OCI-LY7 (cell line): ENCODE measurements around the gene GFRA4. TPM values are rescaled to one million over a fixed set of nuclear protein-coding genes. Genes with fewer than 3 reads are reported as not detected.

Experiments used
- Bru-seq: library from RNA; stranded (reverse); fragments of 400-500 nt; gene quantifications from one replicate; lab custom pipeline; 2021; lab: Mats Ljungman, UMichigan
- BruChase-seq, 2 experiments: library from RNA; stranded (reverse); fragments of 400-500 nt; gene quantifications; one replicate each; lab custom pipeline; 2021; lab: Mats Ljungman, UMichigan
- BruUV-seq: library from RNA; stranded (reverse); fragments of 400-500 nt; replicated peaks from 2 replicates; lab custom pipeline; 2021; lab: Mats Ljungman, UMichigan
- CTCF ChIA-PET: fragments of 300-600 bp; sonication (Branson Sonifier 250); formaldehyde crosslinking; loops from one replicate; lab custom pipeline; 2022; ENCODE audit warnings: antibody characterized with exemption; ENCODE audit not compliant: unreplicated experiment; lab: Charles Lee
- POLR2A ChIA-PET: fragments of 300-600 bp; sonication (Branson Sonifier 250); formaldehyde crosslinking; loops from one replicate; lab custom pipeline; 2022; ENCODE audit warnings: antibody characterized with exemption; lab: Charles Lee
- DNase-seq: peaks from one replicate; pipeline ENCODE4 v3.0.0-alpha.2; 2015; ENCODE audit warnings: low spot score
- H2AFZ ChIP-seq: fragments of 200-600 bp; sonication (generic), shearing (Covaris generic); 2 replicates; pipeline ENCODE4 v1.6.1; 2014; ENCODE audit warnings: mild to moderate bottlenecking, antibody characterized with exemption, low read length, moderate library complexity
- H3K27ac ChIP-seq: fragments of 200-600 bp; sonication (generic); 2 replicates; pipeline ENCODE4 v1.5.1; 2014; ENCODE audit warnings: mixed run types, low read depth, mild to moderate bottlenecking, moderate library complexity, low read length, inconsistent platforms; ENCODE audit not compliant: poor library complexity, severe bottlenecking
- H3K36me3 ChIP-seq: fragments of 200-600 bp; sonication (generic); 2 replicates; pipeline ENCODE4 v1.6.1; 2014; ENCODE audit warnings: mild to moderate bottlenecking, antibody characterized with exemption, low read length, moderate library complexity, mixed read lengths; ENCODE audit not compliant: insufficient read depth
- H3K4me1 ChIP-seq: fragments of 200-600 bp; sonication (generic); 2 replicates; pipeline ENCODE4 v1.5.1; 2014; ENCODE audit warnings: mild to moderate bottlenecking, low read length; ENCODE audit not compliant: insufficient read depth, poor library complexity, severe bottlenecking
- H3K4me2 ChIP-seq: fragments of 200-600 bp; sonication (generic); 2 replicates; pipeline ENCODE4 v1.6.1; 2014; ENCODE audit warnings: mild to moderate bottlenecking, low read length
- H3K4me3 ChIP-seq: fragments of 200-600 bp; sonication (generic); 2 replicates; pipeline ENCODE4 v1.5.1; 2014; ENCODE audit warnings: mild to moderate bottlenecking, low read depth, low read length; ENCODE audit not compliant: poor library complexity, severe bottlenecking
- H3K79me2 ChIP-seq: fragments of 200-600 bp; sonication (generic); 2 replicates; pipeline ENCODE4 v1.6.1; 2016; ENCODE audit warnings: low read depth, mild to moderate bottlenecking, low read length, moderate library complexity, mixed read lengths; ENCODE audit not compliant: insufficient read depth
- H3K9me2 ChIP-seq: fragments of 200-600 bp; sonication (generic); 2 replicates; pipeline ENCODE4 v1.6.1; 2016; ENCODE audit warnings: mild to moderate bottlenecking, low read length, mixed read lengths; ENCODE audit not compliant: insufficient read depth
- H3K9me3 ChIP-seq: fragments of 200-600 bp; sonication (generic); 2 replicates; pipeline ENCODE4 v1.6.1; 2014; ENCODE audit warnings: mild to moderate bottlenecking, mixed run types, low read length, mixed read lengths
- H4K20me1 ChIP-seq: fragments of 200-600 bp; sonication (generic); 2 replicates; pipeline ENCODE4 v1.6.1; 2014; ENCODE audit warnings: mild to moderate bottlenecking, antibody characterized with exemption, low read length, moderate library complexity, mixed read lengths; ENCODE audit not compliant: insufficient read depth
- EZH2phosphoT487 ChIP-seq: fragments of 200-600 bp; sonication (generic); IDR thresholded peaks from 2 replicates; pipeline ENCODE4 v1.6.1; 2018; ENCODE audit warnings: low read depth, borderline replicate concordance, mild to moderate bottlenecking, mixed run types, antibody characterized with exemption, low read length, moderate library complexity, mixed read lengths
- intact Hi-C: fragments of 100-400 bp; cut with micrococcal nuclease; formaldehyde crosslinking; loops from one replicate; pipeline ENCODE4 v1.10.0; 2022; ENCODE audit not compliant: unreplicated experiment
- long read RNA-seq: library from polyadenylated mRNA; stranded (forward); transcript quantifications from one replicate; pipeline ENCODE4 v2.0.0, GENCODE V29; 2022
- total RNA-seq, 2 experiments: library from RNA; depleted of rRNA in 1 of 2; stranded (reverse); fragments of >200 nt in 1 of 2; shearing (Covaris generic) in 1 of 2; gene quantifications; 2 replicates each; pipeline ENCODE4 v1.2.3, GENCODE V29; 2014 to 2022
- TF ChIP-seq, protein P1 (sequence below): fragments of 200-600 bp; sonication (generic); conservative IDR thresholded peaks from 2 replicates; pipeline ENCODE4 v1.5.1; 2014; ENCODE audit warnings: mild to moderate bottlenecking, antibody characterized with exemption, low read length, moderate library complexity, mixed read lengths

Gene GFRA4, protein sequence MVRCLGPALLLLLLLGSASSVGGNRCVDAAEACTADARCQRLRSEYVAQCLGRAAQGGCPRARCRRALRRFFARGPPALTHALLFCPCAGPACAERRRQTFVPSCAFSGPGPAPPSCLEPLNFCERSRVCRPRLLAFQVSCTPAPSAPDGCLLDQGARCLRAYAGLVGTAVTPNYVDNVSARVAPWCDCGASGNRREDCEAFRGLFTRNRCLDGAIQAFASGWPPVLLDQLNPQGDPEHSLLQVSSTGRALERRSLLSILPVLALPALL
- total RNA-seq (2014; rRNA removed; shearing (Covaris generic)) (not detected in 2 replicates), total RNA-seq (2022) (not detected in 2 replicates), Bru-seq, nascent RNA (not detected), BruChase-seq, experiment 1, labeled RNA remaining after a 6-hour chase (not detected), BruChase-seq, experiment 2, labeled RNA remaining after a 2-hour chase (not detected)
- long read RNA-seq = 0 reads

DNA sequence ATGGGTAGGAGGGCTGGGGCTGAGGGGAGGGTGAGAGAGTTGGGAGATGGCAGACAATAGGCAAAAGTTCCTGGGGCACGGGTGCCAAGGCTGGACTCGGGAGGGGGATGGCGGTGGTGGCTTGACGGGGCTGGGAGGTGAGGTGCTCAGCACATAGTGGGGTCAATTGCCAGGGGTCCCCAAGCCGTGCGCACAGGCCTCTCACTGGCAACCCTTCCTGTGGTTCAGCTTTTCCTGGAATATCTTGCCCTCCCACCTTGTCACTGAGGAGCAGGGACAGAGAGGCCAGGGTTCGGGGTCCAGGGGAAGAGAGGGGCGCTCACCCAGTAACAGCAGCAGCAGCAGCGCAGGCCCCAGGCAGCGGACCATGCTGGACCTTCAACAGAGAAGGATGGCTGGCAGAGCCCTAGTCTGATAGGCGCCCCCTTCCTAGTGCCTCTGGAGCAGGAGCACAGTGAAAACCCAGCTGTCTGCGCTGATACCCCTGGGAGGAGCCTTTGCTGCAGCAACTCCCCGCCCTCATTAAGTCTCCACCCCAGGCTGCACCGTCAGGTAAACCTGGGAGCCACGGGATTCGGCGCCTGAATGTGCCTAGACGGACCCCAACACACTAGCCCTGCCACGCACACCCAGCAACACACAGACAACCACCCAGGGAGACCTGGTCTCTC lies at the start of gene GFRA4:
Gene GFRA4, minus strand, starts transcription at position 369 of the 671 bp plus-strand sequence. Its CDS starts 0 bp downstream, at position 369.
- POLR2A ChIA-PET = no interaction called here
- Histone ChIP-seq H3K36me3 (no peaks in the 10 kb centered on the region), H3K27ac (no peak within 1 kb of the TSS), H3K4me3 (no peak within 1 kb of the TSS), H4K20me1 (peaks cover 4% of the 10 kb centered on the region; the same call in 1 of the 2 replicates), H3K9me3 (no peaks in the 10 kb centered on the region), H3K4me2 (no peak within 1 kb of the TSS), H3K9me2 (no peaks in the 10 kb centered on the region), H3K79me2 (no peaks in the 10 kb centered on the region), H2AFZ (no peak within 1 kb of the TSS), H3K4me1 (peaks cover 4% of the 10 kb centered on the region)
- intact Hi-C loops = no loop called here
- TF ChIP-seq EZH2phosphoT487 = no peak
- TF ChIP-seq, protein P1, sequence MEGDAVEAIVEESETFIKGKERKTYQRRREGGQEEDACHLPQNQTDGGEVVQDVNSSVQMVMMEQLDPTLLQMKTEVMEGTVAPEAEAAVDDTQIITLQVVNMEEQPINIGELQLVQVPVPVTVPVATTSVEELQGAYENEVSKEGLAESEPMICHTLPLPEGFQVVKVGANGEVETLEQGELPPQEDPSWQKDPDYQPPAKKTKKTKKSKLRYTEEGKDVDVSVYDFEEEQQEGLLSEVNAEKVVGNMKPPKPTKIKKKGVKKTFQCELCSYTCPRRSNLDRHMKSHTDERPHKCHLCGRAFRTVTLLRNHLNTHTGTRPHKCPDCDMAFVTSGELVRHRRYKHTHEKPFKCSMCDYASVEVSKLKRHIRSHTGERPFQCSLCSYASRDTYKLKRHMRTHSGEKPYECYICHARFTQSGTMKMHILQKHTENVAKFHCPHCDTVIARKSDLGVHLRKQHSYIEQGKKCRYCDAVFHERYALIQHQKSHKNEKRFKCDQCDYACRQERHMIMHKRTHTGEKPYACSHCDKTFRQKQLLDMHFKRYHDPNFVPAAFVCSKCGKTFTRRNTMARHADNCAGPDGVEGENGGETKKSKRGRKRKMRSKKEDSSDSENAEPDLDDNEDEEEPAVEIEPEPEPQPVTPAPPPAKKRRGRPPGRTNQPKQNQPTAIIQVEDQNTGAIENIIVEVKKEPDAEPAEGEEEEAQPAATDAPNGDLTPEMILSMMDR = no peak
- CTCF ChIA-PET = no interaction called here
- no TSS peak for BruUV-seq
- DNase-seq = no peak

DNA sequence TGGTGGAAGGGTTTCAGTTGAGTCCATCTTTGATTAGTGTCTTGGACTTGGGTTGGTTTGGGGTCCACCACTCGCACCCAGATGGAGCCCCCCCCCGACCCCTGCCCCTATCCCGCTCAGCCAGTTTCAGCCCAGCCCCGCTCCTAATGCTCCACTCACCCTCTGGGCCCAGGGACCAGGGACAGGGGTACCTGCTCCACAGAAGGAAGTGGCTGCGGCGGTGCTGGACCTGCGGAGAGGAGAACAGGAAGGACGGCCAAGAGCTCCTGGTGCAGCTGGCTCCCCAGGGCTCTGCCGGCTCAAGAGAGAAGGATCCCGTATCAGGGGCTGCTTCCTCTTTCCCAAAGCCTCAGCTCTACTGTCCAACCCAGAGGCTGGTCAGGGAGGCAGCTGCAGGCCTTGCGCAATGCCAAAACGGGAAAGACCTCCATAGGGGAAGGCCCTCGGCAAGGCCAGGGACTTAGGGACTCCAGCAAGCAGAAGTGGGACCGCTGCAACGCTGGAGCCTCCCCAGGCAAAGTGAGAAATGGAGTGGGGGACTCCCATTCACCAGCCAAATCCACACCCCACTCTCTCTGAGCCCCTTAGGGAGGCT lies 49.2 kb upstream of the GFRA4 start, which contains the start of gene SIGLEC1:
Gene SIGLEC1, minus strand, starts transcription at position 322 of the 595 bp plus-strand sequence. CDS start 5,472 bp downstream, outside the sequence.
- intact Hi-C loops = loop anchor here (10.0 kb wide), 1 partner anchor 58 kb away; no protein-coding TSS in a partner anchor
- Histone ChIP-seq H2AFZ (0 out of 2 replicates have a peak within 1 kb of the TSS, but pooled peaks have one; percentile 18), H3K4me3 (no peak within 1 kb of the TSS), H4K20me1 (no peaks in the 10 kb centered on the region), H3K4me2 (no peak within 1 kb of the TSS), H3K9me2 (no peaks in the 10 kb centered on the region), H3K4me1 (no peaks in the 10 kb centered on the region), H3K27ac (no peak within 1 kb of the TSS), H3K36me3 (no peaks in the 10 kb centered on the region), H3K79me2 (no peaks in the 10 kb centered on the region), H3K9me3 (no peaks in the 10 kb centered on the region)
- ChIA-PET POLR2A (no interaction called here), CTCF (no interaction called here)
- TF ChIP-seq EZH2phosphoT487 = no peak
- TF ChIP-seq, protein P1 = no peak
- DNase-seq = no peak
- BruUV-seq = no TSS peak
